HUES64 (cell line): Measurements from ENCODE around the gene CFAP47.
"Not testable (repeated sequence)": the region's sequence is repeated elsewhere in the genome, so short reads cannot be mapped to it uniquely, and the experiment has no call there.

ENCODE experiments used
- H3K27ac ChIP-seq: 2 replicates; pipeline ENCODE4 v1.7.0; 2013; ENCODE audit warnings: low read depth, low read length, inconsistent platforms
- H3K27me3 ChIP-seq: 2 replicates; pipeline ENCODE4 v1.6.1; 2013; ENCODE audit warnings: mild to moderate bottlenecking, low read length; ENCODE audit not compliant: insufficient read depth
- H3K36me3 ChIP-seq: 2 replicates; pipeline ENCODE4 v1.6.1; 2013; ENCODE audit warnings: mild to moderate bottlenecking, low read length; ENCODE audit not compliant: insufficient read depth
- H3K4me1 ChIP-seq: 2 replicates; pipeline ENCODE4 v1.6.1; 2013; ENCODE audit warnings: mild to moderate bottlenecking, low read length, moderate library complexity; ENCODE audit not compliant: insufficient read depth
- H3K4me3 ChIP-seq: 2 replicates; pipeline ENCODE4 v1.5.1; 2013; ENCODE audit warnings: mild to moderate bottlenecking, low read length, moderate library complexity
- H3K9ac ChIP-seq: 2 replicates; pipeline ENCODE4 v1.6.1; 2013; ENCODE audit warnings: mild to moderate bottlenecking, low read depth, low read length
- H3K9me3 ChIP-seq: 2 replicates; pipeline ENCODE4 v1.6.1; 2013; ENCODE audit warnings: low read depth, low read length; ENCODE audit not compliant: insufficient read depth
- WGBS: fragments of 150-250, 120-280 bp; methylation state at CpG from one replicate; pipeline ENCODE4 v1.1.7; 2013; ENCODE audit warnings: missing lambda C conversion rate; 5-methylcytosine and 5-hydroxymethylcytosine counted together

CFAP47 gene

DNA sequence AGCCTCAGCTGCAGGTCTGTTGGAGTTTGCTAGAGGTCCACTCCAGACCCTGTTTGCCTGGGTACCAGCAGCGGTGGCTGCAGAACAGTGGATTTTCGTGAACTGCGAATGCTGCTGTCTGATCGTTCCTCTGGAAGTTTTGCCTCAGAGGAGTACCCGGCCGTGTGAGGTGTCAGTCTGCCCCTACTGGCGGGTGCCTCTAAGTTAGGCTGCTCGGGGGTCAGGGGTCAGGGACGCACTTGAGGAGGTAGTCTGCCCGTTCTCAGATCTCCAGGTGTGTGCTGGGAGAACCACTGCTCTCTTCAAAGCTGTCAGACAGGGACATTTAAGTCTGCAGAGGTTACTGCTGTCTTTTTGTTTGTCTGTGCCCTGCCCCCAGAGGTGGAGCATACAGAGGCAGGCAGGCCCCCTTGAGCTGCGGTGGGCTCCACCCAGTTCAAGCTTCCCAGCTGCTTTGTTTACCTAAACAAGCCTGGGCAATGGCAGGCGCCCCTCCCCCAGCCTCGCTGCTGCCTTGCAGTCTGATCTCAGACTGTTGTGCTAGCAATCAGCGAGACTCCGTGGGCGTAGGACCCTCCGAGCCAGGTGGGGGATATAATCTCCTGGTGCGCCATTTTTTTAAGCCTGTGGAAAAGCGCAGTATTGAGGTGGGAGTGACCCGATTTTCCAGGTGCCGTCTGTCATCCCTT, 315.4 kb downstream of the CFAP47 start:
- WGBS = 94% methylated on average over 21 of the region's 21 CpGs
- not testable (repeated sequence) for H3K4me1 ChIP-seq, H3K9me3 ChIP-seq, H3K4me3 ChIP-seq, H3K36me3 ChIP-seq, H3K27ac ChIP-seq, H3K27me3 ChIP-seq, H3K9ac ChIP-seq

DNA sequence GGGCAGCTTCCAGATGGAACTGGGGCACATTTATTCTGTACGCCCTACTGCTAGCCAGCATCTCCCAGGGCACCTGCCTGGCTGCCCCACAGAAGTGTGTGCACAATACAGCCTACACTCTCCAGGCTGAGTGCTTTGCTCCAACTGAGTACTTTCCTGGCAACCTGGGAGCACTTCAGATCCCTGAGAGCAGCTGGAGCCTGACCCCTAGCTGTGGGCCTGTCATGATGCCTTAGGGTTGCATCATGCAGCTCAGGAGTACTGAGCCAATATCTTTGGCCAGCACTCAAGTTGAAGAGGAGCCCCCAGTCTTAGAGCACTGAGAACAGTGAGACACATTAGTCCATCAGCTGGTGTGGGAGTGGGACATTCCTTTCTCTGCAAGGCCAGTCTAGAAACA, 321.9 kb downstream of the CFAP47 start:
- no peaks in the 10 kb centered on the region for H3K36me3 ChIP-seq
- no peak overlapping the region for H3K9ac ChIP-seq
- H3K4me1 ChIP-seq = no peaks in the 10 kb centered on the region
- H3K27ac ChIP-seq = no peak overlapping the region
- 93% methylated on average over 1 of the region's 1 CpG for WGBS
- H3K4me3 ChIP-seq = no peak overlapping the region
- no peaks in the 10 kb centered on the region for H3K27me3 ChIP-seq
- no peaks in the 10 kb centered on the region for H3K9me3 ChIP-seq

DNA sequence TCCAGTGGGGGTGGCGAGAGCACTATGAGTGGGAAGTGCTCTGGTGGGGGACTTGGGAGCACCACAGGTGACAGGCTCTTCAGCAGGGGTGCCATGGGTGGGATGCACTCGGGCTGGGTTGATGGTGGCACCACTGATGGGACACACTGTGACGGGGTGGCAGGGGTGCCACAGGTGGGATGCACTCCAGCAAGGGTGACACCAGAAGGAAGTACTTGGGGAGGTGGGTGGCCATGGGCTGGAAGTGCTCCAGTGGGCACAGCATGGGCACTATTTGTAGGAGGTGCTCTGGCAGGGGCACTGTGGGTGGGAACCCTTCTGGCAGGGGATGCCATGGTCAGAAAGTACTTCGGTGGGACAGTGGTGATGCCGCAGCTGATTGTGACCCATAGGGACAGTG, 346.6 kb downstream of the CFAP47 start:
- Histone ChIP-seq H3K27me3 (no peaks in the 10 kb centered on the region), H3K36me3 (no peaks in the 10 kb centered on the region), H3K27ac (no peak overlapping the region), H3K9ac (no peak overlapping the region), H3K4me3 (no peak overlapping the region), H3K9me3 (no peaks in the 10 kb centered on the region), H3K4me1 (no peaks in the 10 kb centered on the region)
- WGBS = 96% methylated on average over 5 of the region's 5 CpGs

DNA sequence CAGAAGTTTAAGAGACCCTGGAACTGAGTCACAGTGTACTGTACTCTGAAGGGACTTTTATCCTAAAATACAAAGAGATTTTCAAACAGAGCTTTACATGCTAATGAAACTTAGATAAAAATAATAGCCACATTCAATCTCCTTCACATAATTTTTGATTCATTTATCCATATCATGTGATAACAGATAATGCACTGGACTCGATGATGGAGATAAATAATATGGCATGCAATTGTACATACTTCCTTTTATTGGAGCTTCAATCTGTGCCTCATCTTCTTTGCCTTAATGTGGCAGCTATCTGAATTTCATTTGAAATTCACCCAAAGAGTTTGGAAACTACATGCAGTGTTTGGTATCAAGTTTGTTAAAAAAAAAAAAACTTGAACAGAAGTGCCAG, 390.6 kb downstream of the CFAP47 start:
- Histone ChIP-seq H3K9ac (no peak overlapping the region), H3K4me3 (no peak overlapping the region), H3K27me3 (no peaks in the 10 kb centered on the region), H3K36me3 (no peaks in the 10 kb centered on the region), H3K9me3 (no peaks in the 10 kb centered on the region), H3K27ac (no peak overlapping the region), H3K4me1 (no peaks in the 10 kb centered on the region)
- WGBS = no CpG with 5 or more reads among the region's 1 CpG

DNA sequence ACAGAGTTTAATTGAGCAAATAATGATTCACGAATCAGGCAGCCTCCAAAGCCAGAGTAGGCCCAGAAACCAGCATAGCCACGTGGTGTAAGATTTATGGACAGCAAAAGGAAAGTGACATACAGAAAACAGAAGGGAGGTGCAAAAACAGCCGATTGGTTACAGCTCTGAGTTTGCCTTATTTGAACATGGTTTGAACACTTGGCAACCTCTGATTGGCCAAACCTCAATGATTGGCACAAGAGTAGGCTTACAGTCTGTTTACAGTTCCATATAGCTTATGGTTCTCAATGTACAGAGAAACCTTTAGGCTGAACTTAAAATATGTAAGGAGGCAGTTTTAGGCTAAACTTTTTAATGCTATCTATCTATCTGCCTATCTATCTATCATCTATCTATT, 394.8 kb downstream of the CFAP47 start:
- Histone ChIP-seq H3K27me3 (no peaks in the 10 kb centered on the region), H3K9ac (no peak overlapping the region), H3K36me3 (no peaks in the 10 kb centered on the region), H3K9me3 (no peaks in the 10 kb centered on the region), H3K4me3 (no peak overlapping the region), H3K4me1 (no peaks in the 10 kb centered on the region), H3K27ac (no peak overlapping the region)
- 96% methylated on average over 3 of the region's 3 CpGs for WGBS

DNA sequence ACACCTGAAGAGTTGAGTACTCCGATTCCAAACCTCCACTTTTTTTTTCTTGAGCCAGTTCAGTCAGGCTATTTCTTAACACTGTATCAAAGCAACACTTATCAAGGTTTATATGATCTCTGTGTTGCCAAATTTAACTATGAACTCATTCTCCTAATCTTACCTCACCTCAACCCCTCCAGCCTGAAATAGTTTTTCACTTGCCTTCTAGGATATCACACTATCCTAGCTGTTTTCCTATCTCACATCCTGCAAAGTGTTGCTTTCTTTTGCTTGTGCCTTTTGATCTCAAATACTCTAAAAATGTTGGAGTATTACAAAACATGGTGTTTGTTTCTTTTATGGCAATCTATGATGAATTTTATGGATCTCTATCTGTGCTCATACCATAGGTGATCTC, 415.0 kb downstream of the CFAP47 start:
- Histone ChIP-seq H3K36me3 (no peaks in the 10 kb centered on the region), H3K4me3 (no peak overlapping the region), H3K9ac (no peak overlapping the region), H3K9me3 (no peaks in the 10 kb centered on the region), H3K4me1 (no peaks in the 10 kb centered on the region), H3K27ac (no peak overlapping the region), H3K27me3 (no peaks in the 10 kb centered on the region)
- 100% methylated on average over 1 of the region's 1 CpG for WGBS

DNA sequence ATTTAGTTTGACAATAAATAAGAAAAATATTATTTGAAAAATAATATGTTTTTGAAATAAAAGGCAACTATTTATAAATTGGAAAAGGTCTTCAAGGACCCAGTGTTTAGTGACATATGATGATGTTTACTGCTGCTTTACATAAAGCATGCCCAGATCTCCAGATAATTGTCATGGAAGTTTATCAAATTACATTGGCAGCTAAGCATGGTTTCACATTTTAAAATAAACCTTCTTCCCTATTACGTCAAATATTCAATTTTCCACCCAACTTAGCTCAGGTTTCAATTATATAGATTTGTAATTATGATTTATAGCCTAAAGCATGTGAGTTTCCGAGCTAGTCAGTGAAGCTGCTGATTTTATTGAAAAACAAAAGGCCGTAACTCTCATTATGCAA, 417.2 kb downstream of the CFAP47 start:
- H3K9me3 ChIP-seq = no peaks in the 10 kb centered on the region
- H3K36me3 ChIP-seq = no peaks in the 10 kb centered on the region
- no peak overlapping the region for H3K9ac ChIP-seq
- no peak overlapping the region for H3K27ac ChIP-seq
- no peaks in the 10 kb centered on the region for H3K27me3 ChIP-seq
- WGBS = 100% methylated on average over 2 of the region's 3 CpGs
- no peak overlapping the region for H3K4me3 ChIP-seq
- no peaks in the 10 kb centered on the region for H3K4me1 ChIP-seq

DNA sequence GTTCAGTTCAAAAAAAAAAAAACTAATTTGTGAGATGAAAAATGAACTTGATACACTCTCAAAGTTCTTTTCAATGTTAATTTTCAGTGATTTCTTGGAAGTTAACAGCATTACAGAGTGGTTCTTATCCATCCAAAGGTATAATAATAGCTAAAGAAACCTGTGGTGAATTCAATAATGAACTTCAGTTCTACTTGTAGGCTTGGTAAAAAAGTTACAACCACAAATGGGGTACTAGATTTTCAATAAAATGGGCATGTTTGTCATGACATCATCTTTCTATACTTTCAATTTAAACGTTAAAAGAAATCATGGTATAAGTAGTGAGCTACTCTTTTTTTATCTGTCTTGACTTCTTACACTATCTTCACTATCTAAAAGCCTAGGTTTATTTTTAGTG, 424.8 kb downstream of the CFAP47 start:
- Histone ChIP-seq H3K9ac (no peak overlapping the region), H3K27me3 (no peaks in the 10 kb centered on the region), H3K4me1 (no peaks in the 10 kb centered on the region), H3K9me3 (no peaks in the 10 kb centered on the region), H3K4me3 (no peak overlapping the region), H3K27ac (no peak overlapping the region), H3K36me3 (no peaks in the 10 kb centered on the region)
- WGBS = no CpG with 5 or more reads among the region's 1 CpG

DNA sequence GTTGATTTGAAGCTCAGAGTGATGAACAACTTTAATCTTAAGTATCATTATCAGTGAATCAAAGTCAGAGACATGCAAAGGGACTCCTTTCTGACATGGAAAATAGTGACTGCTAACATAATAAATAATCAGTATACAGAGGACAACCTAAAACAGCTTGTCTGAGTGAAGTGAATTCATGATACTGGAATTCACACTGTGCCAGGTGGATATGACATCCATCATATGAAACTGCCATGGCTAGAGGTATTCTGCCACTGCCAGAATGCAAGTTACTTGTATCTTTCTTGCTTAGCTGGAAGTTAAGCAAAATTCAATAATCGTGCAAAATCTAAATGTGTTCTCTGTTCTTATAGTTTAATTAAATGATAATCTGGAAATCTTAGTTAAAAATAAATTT, 429.0 kb downstream of the CFAP47 start:
- Histone ChIP-seq H3K27me3 (no peaks in the 10 kb centered on the region), H3K36me3 (no peaks in the 10 kb centered on the region), H3K4me1 (no peaks in the 10 kb centered on the region), H3K9ac (no peak overlapping the region), H3K9me3 (no peaks in the 10 kb centered on the region), H3K4me3 (no peak overlapping the region), H3K27ac (no peak overlapping the region)
- WGBS = no CpG with 5 or more reads among the region's 1 CpG

DNA sequence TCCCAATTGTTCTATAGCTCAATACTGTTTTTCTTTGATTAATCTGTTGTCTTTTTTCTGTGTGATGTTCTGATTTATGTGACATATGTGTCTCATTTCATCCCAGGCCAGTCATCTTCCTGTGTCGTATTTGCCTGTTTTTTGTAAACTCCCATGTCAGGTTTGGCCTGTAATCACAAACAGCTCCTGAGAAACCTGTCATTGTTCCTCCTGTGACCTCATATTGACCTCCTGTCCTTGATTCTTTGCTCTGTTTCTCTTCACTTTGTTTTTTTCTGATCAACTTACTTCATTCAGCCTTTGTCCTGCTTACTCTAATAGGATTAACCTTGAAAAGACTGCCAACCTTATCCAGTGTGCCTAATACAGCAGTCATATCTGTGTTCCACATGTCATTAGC, 438.3 kb downstream of the CFAP47 start:
- Histone ChIP-seq H3K27ac (no peak overlapping the region), H3K27me3 (no peaks in the 10 kb centered on the region), H3K4me3 (no peak overlapping the region), H3K36me3 (no peaks in the 10 kb centered on the region), H3K4me1 (no peaks in the 10 kb centered on the region), H3K9me3 (no peaks in the 10 kb centered on the region), H3K9ac (no peak overlapping the region)
- 93% methylated on average over 1 of the region's 1 CpG for WGBS

DNA sequence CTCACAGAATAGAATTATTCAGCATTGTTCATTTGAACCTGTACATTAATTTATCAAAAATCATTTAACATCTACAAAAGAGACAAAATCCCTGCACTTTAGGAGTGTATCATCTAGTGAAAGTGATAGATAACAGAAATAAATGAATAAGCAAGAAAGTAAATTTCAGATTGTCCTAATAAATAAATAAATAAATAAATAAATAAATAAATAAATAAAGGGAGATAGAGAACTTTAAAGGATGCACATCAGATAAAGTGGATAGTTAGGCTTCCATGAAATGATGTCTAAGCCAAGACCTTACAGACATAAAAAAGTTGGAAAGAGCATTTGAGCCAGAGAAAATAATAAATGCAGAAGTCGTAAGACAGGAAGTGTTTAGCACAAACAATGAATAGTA, 444.7 kb downstream of the CFAP47 start:
- Histone ChIP-seq H3K27me3 (no peaks in the 10 kb centered on the region), H3K4me1 (no peaks in the 10 kb centered on the region), H3K27ac (no peak overlapping the region), H3K36me3 (no peaks in the 10 kb centered on the region), H3K9ac (no peak overlapping the region), H3K4me3 (no peak overlapping the region), H3K9me3 (no peaks in the 10 kb centered on the region)
- 100% methylated on average over 1 of the region's 1 CpG for WGBS

DNA sequence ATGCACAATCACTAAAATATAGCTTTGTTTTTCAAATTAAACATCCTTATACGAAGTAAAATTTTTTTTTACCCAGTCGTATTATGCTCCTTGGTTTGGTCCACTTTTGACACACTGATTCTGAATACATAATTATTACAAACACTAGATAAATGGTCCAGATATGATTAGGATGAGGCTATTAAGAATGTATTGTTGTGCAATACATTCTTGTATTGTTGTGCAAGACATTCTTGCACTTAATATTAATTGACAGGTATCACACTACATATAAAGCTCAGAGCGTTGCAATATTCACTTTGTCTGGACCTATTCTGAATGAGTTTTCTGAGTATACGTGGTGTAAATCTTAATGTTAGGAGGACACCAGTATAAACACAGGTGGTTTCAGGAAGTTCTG, 464.0 kb downstream of the CFAP47 start:
- H3K4me3 ChIP-seq = no peak overlapping the region
- no peak overlapping the region for H3K27ac ChIP-seq
- H3K36me3 ChIP-seq = no peaks in the 10 kb centered on the region
- H3K4me1 ChIP-seq = no peaks in the 10 kb centered on the region
- H3K9ac ChIP-seq = no peak overlapping the region
- no peaks in the 10 kb centered on the region for H3K27me3 ChIP-seq
- no peaks in the 10 kb centered on the region for H3K9me3 ChIP-seq
- WGBS = no CpG with 5 or more reads among the region's 4 CpGs
